ENCODE data around the gene MED27. TPM values are rescaled to one million over a fixed set of nuclear protein-coding genes. Genes with fewer than 3 reads are reported as not detected.

Gene MED27
- total and polyA plus RNA-seq, 10 of the 15 experiments (the other 5 are each of a cell fraction or from before 2014, with no cell fraction given), result 20.3 to 50.3 (median 35.5) TPM

GRCh38 chr9:132012704-132013357 lies 66.8 kb downstream of the MED27 start:
- Histone ChIP-seq H3K27me3 (replicated peaks in 1 of 2; ENCODE audit: control insufficient read depth in 2 of 2, insufficient read depth in 2 of 2, low read length in 1 of 2) (no peaks in the 10 kb centered on the region), H3K27ac (ENCODE audit: control insufficient read depth, insufficient read depth) (no peak overlapping the region), H3K79me2 (ENCODE audit: control insufficient read depth, insufficient read depth, low read length) (no peaks in the 10 kb centered on the region), H3K4me3 (no peak overlapping the region), H3K9me3 (replicated peaks; ENCODE audit: control insufficient read depth, insufficient read depth, low read length) (no peaks in the 10 kb centered on the region), H2AFZ (ENCODE audit: control insufficient read depth, low read depth, low read length) (no peak overlapping the region), H4K20me1 (ENCODE audit: control insufficient read depth, insufficient read depth) (peaks cover 2% of the 10 kb centered on the region; the same call in 1 of the 2 replicates), H3K9ac (ENCODE audit: control insufficient read depth, insufficient read depth, low read length) (no peak overlapping the region), H3K4me2 (ENCODE audit: control insufficient read depth, insufficient read depth) (no peak overlapping the region), H3K4me1 (ENCODE audit: control insufficient read depth, insufficient read depth, low read length) (no peaks in the 10 kb centered on the region), H3K36me3 (ENCODE audit: control insufficient read depth in 2 of 2, insufficient read depth in 2 of 2, low read length in 1 of 2) (no peaks in the 10 kb centered on the region; a peak in 2 of 4 replicates)
- intact Hi-C loops (cut with micrococcal nuclease; ENCODE audit: unreplicated experiment) (no loop called here), in situ Hi-C loops (cut with MboI) (no loop called here)
- ChIA-PET CTCF (interaction anchor here (1.5 kb wide), 1 partner anchor 8 kb away, joined by 4 read pairs; no protein-coding TSS in a partner anchor), RAD21 (ENCODE audit: unreplicated experiment) (no interaction called here), SMC1A (ENCODE audit: uncharacterized antibody, unreplicated experiment) (interaction anchor here (2.3 kb wide), 1 partner anchor 11 kb away, joined by 5 read pairs; no protein-coding TSS in a partner anchor), POLR2A (interaction anchor here (1.0 kb wide), 1 partner anchor 12 kb away, joined by 3 read pairs; no protein-coding TSS in a partner anchor)
- DNase-seq (ENCODE audit: low read depth, low spot score) (no peak), ATAC-seq (no peak), FAIRE-seq (no peak)
- TF ChIP-seq ESRRA (IDR thresholded peaks at IDR 0.05; ENCODE audit: low read length) (no peak), CEBPZ (IDR thresholded peaks at IDR 0.05; ENCODE audit: low read depth, low read length) (no peak), PBX3 (IDR thresholded peaks at IDR 0.05; ENCODE audit: insufficient replicate concordance, low read depth, low read length) (no peak), RELB (IDR thresholded peaks at IDR 0.05; ENCODE audit: low read depth) (no peak), POLR2A (IDR thresholded peaks at IDR 0.05; ENCODE audit: low read depth, low read length) (no peak), STAT1 (conservative IDR thresholded peaks at IDR 0.05) (no peak), CUX1 (IDR thresholded peaks at IDR 0.05; ENCODE audit: insufficient replicate concordance, low read depth, low read length) (no peak), IKZF1 (conservative IDR thresholded peaks at IDR 0.05) (no peak), HDAC2 (IDR thresholded peaks at IDR 0.05) (no peak), SIN3A (IDR thresholded peaks at IDR 0.05; ENCODE audit: low read depth, low read length) (no peak)
- 96% methylated on average over 7 of the region's 7 CpGs for WGBS (ENCODE audit: insufficient coverage, insufficient replicate concordance, low lambda C conversion rate, missing lambda C conversion rate)
- BruUV-seq (replicated peaks), result no TSS peak
